Ureter (tissue), 1 donor: ENCODE results near the gene NOS1AP. TPM values are rescaled to one million over a fixed set of nuclear protein-coding genes. Genes with fewer than 3 reads are reported as not detected.
"Not testable (repeated sequence)": the region's sequence is repeated elsewhere in the genome, so short reads cannot be mapped to it uniquely, and the experiment has no call there.

ENCODE experiments used
- DNase-seq: peaks from one replicate; pipeline ENCODE4 v3.0.0-alpha.2; 2020; ENCODE audit warnings: low spot score
- total RNA-seq: library from RNA; stranded (reverse); gene quantifications from one replicate; pipeline ENCODE4 v1.2.4, GENCODE V29; 2023
- donor health status: DM: yes; HTN: yes; CAD: no.

NOS1AP gene
- total RNA-seq, 1 donor from 2014 or later: 7.0 TPM

DNA sequence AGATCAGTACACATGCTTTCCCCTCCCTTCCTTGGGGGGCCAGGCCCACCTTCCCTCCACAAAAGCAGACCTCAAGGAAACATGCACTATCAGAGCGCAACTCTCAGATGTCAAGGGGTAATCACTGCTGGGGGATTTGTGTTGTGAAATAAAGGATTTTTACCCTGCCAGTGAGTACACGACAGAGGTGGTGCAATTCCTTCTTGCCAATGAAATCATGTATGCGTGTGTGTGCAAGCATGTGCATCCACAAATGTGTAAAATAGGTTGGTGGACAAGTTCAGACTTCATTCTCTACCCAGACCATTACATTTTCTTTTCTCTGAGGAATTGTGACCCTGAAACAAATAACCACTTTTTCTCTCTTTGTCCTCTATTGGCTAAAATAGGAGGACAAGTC is 9.8 kb upstream of the NOS1AP start:
- no peak for DNase-seq

DNA sequence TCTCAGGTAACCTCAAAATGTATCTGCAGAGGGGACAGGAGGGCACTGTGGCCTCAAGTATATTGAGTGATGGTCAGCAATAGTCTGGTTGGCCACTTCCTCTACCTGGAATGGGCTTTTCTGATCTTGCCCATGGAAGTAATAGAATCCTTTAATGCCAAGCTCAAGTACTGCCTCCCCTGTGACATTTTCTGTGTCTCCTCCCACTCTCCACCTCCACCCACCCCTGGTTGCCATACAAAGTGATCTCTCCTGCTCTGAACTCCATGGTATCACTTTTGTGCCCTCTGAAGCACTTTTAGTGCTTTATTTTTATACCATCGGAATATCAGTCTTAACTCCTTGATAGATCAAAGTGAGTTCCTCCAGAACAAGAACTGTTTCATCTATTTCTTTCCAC is 9.2 kb upstream of the NOS1AP start:
- no peak for DNase-seq

GRCh38 chr1:162062542-162063015 is 6.9 kb upstream of the NOS1AP start:
- DNase-seq: no peak

GRCh38 chr1:162065016-162065415 is 4.5 kb upstream of the NOS1AP start:
- no peak for DNase-seq

DNA sequence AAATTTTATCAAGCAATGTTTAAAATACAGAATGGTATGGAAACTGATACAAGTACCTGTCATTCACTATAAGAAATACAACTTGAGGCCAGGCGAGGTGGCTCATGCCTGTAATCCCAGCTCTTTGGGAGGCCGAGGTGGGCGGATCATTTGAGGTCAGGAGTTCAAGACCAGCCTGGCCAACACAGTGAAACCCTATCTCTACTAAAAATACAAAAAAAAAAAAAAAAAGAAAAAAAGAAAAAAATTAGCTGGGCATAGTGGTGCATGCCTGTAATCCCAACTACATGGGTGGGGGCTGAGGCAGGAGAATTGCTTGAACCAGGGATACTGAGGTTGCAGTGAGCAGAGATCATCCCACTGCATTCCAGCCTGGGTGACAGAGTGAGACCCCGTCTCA is 2.7 kb upstream of the NOS1AP start:
- DNase-seq: not testable (repeated sequence)

DNA sequence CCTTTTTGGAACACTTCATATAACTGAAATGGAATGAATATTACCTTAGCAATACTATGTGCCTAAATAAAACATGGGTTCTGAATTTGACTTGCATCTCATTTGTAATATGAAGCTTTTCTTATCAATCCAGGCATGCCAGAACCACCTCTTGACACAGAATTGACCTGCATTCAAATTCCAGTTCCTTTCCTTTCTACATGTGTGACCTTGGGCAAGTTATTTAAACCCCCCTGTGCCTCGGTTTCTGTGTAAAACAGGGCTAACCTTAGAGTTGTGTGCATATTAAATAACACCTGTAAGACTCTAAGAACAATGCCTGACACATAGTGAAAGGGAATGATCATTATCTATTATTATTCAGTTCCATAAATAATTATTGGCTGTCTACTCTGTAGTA is 2.0 kb upstream of the NOS1AP start:
- DNase-seq: no peak

DNA sequence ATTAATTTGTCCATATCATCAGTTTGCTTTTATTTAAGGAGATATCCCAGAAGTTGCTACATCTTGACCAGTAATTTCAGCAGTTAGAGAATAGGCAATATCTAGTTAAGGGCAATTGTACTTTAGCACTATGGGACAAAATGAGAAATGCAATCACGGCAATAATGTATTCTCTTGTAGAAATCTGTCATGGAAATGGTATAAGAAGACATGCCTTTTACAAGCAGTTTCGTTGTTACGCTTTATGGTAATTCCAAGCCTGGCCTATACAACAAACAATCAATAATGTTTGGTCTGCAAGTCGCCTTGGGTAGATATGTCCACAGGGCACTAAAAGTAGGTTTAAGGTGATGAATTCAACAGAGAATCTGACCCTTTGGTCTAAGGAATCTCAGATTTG is 1.2 kb upstream of the NOS1AP start:
- no peak for DNase-seq

- DNase-seq: peak; percentile 51
Measured at GRCh38 chr1:162070094-162070748, 730 bp downstream of the NOS1AP start.

DNA sequence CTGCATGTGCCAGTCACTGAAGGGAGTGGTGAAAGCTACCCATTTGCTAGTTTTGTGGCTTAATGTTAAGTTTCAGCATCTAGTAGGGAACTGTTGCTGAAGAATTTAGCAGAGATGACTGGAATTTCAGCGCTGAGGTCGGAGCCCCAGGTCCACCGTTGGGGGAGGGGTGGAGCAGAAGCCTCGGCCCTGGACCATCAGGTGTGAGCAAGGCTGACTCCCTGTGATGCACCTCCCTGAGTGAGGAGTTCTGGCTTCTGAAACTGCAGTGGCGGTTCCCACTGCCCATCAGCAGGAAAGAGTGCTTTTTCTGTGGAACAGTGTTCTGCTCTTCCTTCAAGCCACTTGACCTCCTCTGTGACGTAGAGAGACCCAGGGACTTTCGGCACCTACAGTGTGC is 1.3 kb downstream of the NOS1AP start:
- no peak for DNase-seq

GRCh38 chr1:162072740-162073139 is 3.2 kb downstream of the NOS1AP start:
- no peak for DNase-seq

DNA sequence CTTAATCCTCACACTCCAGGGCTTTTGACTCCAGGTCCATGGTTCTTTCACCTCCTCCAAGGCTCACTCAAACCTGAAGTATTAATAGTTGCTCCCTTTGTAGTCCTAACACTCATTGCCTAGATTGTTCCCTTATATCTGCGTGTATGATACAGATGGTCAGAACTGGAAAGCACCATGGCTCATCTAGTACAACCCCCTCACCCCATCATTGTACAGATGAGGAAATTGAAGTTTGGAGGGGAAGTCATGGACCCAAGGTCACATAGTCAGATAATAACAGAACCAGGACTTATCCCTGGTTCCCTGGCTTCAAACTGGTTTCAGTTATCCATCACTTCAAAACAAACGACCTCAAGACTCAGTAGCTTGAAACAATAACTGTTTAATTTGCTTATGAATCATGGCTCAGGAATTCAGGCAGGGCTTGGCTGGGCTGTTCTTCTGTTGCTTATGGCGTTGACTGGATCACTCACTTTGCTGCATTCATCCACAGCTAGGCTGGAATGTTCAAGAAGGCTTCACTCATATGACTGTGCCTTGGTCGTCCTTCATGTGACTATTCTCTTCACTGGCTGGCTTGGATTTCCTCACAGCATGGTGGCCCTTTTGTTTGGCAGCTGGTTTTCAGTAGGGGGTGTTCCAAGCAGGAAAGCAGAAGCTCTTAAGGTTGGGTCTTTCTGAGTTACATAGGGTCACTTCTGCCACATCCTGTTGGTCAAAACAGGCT is 5.0 kb downstream of the NOS1AP start:
- no peak for DNase-seq

DNA sequence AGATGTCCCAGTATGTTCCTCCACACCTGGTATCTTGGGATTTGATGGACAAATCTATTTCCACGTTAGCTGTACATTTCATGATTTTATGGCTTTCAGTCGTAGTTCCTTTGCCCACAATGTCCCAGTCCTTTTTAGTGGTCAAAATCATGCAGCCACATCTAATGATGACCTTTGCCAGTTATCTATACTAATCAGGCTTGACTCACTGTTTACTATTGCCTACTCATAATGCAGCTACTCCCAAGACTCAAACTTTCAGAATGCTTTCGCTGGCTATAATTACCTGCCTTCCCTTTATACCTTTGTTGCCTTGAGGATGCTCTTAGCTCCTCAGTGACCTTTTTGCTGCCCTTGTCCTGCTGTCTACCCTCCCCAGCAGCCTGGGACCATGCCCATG is 6.4 kb downstream of the NOS1AP start:
- DNase-seq: no peak

GRCh38 chr1:162077648-162078299 is 8.3 kb downstream of the NOS1AP start:
- no peak for DNase-seq

DNA sequence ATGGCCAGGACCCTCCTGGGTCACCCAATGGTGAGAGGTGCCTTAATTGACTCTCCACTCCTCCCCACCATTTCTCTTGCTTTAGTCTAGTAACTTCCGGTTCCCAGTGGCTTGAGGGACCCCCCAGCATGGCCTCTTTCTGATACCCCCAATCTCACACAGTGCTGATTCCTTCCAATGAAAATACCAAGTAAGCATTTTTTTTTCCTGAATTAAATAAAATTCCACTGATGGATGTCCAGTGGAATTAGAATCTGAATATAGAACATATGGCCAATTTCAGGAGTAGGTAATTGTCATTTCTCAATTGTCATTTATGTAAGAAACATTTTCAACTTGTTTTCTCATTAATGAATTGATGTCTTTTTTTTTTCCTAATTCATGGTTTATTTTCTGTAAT is 9.5 kb downstream of the NOS1AP start:
- DNase-seq: no peak

GRCh38 chr1:162080472-162081015 is 11.1 kb downstream of the NOS1AP start:
- no peak for DNase-seq

DNA sequence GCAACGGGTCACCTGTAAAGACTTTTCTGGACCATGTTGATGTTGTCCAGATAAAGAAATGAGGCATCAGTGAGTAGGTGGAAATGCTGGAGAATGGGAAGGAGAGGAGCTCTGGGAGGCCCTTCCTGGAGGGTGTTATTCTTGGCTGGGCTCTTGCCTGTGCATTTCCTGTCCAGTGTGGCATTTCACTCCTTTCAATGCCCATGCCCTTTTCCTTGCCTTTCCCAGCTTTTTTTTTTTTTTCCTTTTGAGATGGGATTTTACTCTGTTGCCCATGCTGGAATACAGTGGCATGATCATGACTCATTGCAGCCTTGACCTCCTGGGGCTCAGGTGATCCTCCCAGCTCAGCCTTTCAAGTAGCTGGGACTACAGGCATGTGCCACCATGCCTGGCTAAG is 11.8 kb downstream of the NOS1AP start:
- no peak for DNase-seq

DNA sequence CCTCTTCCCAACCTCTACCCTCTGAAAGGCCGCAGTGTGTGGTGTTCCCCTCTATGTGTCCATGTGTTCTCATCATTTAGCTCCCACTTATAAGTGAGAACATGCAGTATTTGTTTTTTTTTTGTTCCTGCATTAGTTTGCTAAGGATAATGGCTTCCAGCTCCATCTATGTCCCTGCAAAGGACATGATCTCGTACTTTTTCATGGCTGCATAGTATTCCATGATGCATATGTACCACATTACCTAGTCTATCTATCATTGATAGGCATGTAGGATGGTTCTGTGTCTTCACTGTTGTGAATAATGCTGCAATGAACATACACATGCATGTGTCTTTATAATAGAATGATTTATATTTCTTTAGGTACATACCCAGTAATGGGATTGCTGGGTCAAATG is 12.6 kb downstream of the NOS1AP start:
- not testable (repeated sequence) for DNase-seq

GRCh38 chr1:162083273-162083672 is 13.8 kb downstream of the NOS1AP start:
- no peak for DNase-seq

- DNase-seq: no peak
Measured at GRCh38 chr1:162085991-162086390, 16.5 kb downstream of the NOS1AP start.

- DNase-seq: no peak
Measured at GRCh38 chr1:162087111-162087510, 17.6 kb downstream of the NOS1AP start.

DNA sequence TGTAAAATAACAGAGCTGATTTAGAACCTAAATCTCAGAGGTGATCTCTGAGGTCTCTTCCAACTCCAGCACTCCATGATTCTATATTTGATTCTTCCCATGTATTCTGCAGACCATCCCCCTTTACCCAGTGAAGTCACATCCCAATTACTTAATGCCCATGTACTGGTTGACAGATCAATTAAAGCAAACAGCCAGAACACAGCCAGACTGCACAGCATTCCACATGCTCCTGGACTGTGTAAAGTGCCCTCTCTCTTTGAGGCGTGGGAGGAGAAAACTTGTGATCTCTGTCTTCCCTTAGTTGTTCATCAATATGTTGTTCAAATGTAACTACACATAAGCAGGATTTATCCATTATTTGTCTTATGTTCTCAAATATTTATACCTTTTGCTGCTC is 18.1 kb downstream of the NOS1AP start:
- no peak for DNase-seq

DNA sequence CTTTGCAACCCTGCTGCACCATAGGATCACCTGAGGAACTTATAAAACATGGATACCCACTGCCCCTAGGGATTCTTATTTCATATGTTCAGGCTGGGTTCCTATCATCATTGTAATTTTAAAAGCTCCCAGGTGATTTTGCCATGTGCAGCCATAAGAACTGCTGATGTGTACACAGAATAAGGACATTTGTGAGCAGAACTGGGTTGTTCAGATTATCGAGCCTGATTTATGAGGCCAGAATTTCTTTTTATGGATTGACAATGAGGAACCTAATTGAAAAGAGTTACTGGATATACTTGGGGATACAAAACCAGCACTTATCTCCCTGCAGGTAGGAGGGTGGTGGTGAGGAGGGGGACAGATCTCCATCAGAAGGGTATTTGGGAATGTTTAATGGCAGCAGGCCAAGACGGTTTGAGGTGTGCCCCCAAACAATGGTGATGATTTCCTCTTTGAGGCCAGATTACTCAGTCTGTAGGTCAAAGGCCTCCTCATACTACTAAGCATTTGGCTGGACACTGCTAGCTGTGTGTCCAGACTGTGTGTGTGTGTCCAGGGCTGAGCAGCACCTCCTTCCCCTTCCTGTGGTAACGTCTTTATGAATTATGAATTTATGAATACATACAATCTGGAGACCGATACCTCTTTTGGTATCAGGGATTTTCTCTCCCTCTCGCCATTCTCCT is 18.9 kb downstream of the NOS1AP start:
- DNase-seq: no peak
